GM23248 (cell line): ENCODE measurements around the gene SCLY.

Source experiments
- EZH2 ChIP-seq: fragments of 200-600 bp; sonication (generic); IDR thresholded peaks from 2 replicates; pipeline ENCODE4 v1.6.1; 2018; ENCODE audit warnings: antibody characterized with exemption, mild to moderate bottlenecking; ENCODE audit not compliant: insufficient read depth, poor library complexity, severe bottlenecking
- EZH2phosphoT487 ChIP-seq: fragments of 200-600 bp; sonication (generic); IDR thresholded peaks from 2 replicates; pipeline ENCODE4 v1.6.1; 2018; ENCODE audit warnings: antibody characterized with exemption, moderate library complexity, mild to moderate bottlenecking, low read depth; ENCODE audit not compliant: insufficient read depth

DNA sequence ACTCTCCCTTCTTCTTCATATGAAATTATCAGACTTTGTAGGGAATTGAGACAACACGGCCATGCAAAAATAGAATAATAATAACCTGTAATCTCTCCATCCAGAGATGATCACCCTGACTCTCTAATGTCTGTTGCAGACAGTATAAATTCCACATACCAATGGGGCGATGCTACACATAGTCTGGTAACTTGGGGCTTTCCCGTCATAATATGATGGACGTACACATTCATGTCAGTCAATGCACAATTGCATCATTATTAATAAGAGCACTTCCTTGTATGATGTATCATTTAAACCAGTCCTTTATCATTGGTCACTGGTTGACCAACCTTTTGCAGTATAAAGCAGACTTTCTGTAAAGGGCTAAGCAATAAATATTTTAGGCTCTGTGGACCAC lies 39.5 kb upstream of the SCLY start:
- TF ChIP-seq EZH2: no peak
- TF ChIP-seq EZH2phosphoT487: no peak
